ENCODE data around the gene LAYN.
A peak's percentile ranks its signal among the peaks of the same experiment; 100 is the strongest.

Gene LAYN

DNA sequence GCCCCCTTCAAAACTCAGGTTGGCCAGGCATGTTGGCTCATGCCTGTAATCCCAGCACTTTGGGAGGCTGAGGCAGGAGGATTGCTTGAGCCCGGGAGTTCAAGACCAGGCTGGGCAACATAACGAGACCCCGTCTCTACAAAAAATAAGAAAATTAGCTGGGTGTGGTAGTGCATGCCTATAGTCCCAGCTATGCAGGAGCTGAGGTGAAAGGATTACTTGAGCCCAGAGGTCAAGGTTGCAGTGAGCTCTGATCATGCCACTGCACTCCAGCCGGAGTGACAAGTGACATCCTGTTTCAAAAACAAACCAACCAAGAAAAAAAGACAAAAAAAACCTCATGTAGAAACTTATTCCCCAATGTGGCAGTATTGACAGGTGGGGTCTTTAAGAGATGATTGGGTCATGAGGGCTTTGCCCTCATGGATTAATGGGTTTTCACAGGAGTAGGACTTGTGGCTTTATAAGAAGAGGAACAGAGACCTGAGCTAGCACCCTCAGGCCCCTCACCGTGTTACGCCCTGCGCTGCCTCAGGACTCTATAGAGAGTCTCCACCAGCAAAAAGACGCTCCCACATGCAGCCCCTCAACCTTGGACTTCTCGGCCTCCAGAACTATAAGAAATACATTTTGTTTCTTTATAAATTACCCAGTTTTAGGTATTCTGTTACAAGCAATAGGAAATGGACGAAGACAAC lies 22.3 kb downstream of the LAYN start:
- Histone ChIP-seq H3K9me2 (replicated peaks; ENCODE audit: control insufficient read depth, low read length) (no peaks in the 10 kb centered on the region), H3K4me1 (ENCODE audit: control insufficient read depth, low read length) (no peaks in the 10 kb centered on the region), H3K79me2 (ENCODE audit: control insufficient read depth, low read length) (no peaks in the 10 kb centered on the region), H3K36me3 (ENCODE audit: control insufficient read depth, low read length) (no peaks in the 10 kb centered on the region), H3K27me3 (ENCODE audit: control insufficient read depth, low read length) (no peaks in the 10 kb centered on the region), H3K4me3 (ENCODE audit: low read length) (no peak overlapping the region), H3K9me3 (ENCODE audit: control insufficient read depth, insufficient read depth, low read length) (no peaks in the 10 kb centered on the region), H4K20me1 (ENCODE audit: control insufficient read depth, insufficient read depth, low read depth, low read length) (no peaks in the 10 kb centered on the region), H3F3A (ENCODE audit: control insufficient read depth, insufficient read depth) (no peaks in the 10 kb centered on the region), H3K27ac (ENCODE audit: low read depth, low read length) (no peak overlapping the region), H3K4me2 (ENCODE audit: low read length) (no peak overlapping the region)
- TF ChIP-seq CTCF (IDR thresholded peaks at IDR 0.05; ENCODE audit: low read depth, low read length, poor library complexity, severe bottlenecking) (no peak), EZH2phosphoT487 (IDR thresholded peaks at IDR 0.05; ENCODE audit: borderline replicate concordance, low read length) (no peak)

- no peaks in the 10 kb centered on the region for H3K27me3 ChIP-seq (ENCODE audit: control insufficient read depth, low read length)
- no peaks in the 10 kb centered on the region for H3K79me2 ChIP-seq (ENCODE audit: control insufficient read depth, low read length)
- no peaks in the 10 kb centered on the region for H3K9me2 ChIP-seq (replicated peaks; ENCODE audit: control insufficient read depth, low read length)
- no peaks in the 10 kb centered on the region for H3K4me1 ChIP-seq (ENCODE audit: control insufficient read depth, low read length)
- H4K20me1 ChIP-seq (ENCODE audit: control insufficient read depth, insufficient read depth, low read depth, low read length): no peaks in the 10 kb centered on the region
- no peaks in the 10 kb centered on the region for H3F3A ChIP-seq (ENCODE audit: control insufficient read depth, insufficient read depth)
- TF ChIP-seq EZH2phosphoT487 (IDR thresholded peaks at IDR 0.05; ENCODE audit: borderline replicate concordance, low read length) (no peak), CTCF (IDR thresholded peaks at IDR 0.05; ENCODE audit: low read depth, low read length, poor library complexity, severe bottlenecking) (peak; percentile 74)
- H3K4me2 ChIP-seq (ENCODE audit: low read length): no peak overlapping the region
- H3K36me3 ChIP-seq (ENCODE audit: control insufficient read depth, low read length): no peaks in the 10 kb centered on the region
- H3K9me3 ChIP-seq (ENCODE audit: control insufficient read depth, insufficient read depth, low read length): no peaks in the 10 kb centered on the region
- H3K27ac ChIP-seq (ENCODE audit: low read depth, low read length): no peak overlapping the region
- no peak overlapping the region for H3K4me3 ChIP-seq (ENCODE audit: low read length)
Observed at GRCh38 chr11:111565114-111565720, 24.7 kb downstream of the LAYN start.

- no peaks in the 10 kb centered on the region for H3K4me1 ChIP-seq (ENCODE audit: control insufficient read depth, low read length)
- H3K4me2 ChIP-seq (ENCODE audit: low read length): no peak overlapping the region
- H3K9me3 ChIP-seq (ENCODE audit: control insufficient read depth, insufficient read depth, low read length): no peaks in the 10 kb centered on the region
- TF ChIP-seq CTCF (IDR thresholded peaks at IDR 0.05; ENCODE audit: low read depth, low read length, poor library complexity, severe bottlenecking) (no peak), EZH2phosphoT487 (IDR thresholded peaks at IDR 0.05; ENCODE audit: borderline replicate concordance, low read length) (no peak)
- H3K27ac ChIP-seq (ENCODE audit: low read depth, low read length): no peak overlapping the region
- H3K79me2 ChIP-seq (ENCODE audit: control insufficient read depth, low read length): no peaks in the 10 kb centered on the region
- H3K36me3 ChIP-seq (ENCODE audit: control insufficient read depth, low read length): no peaks in the 10 kb centered on the region
- no peaks in the 10 kb centered on the region for H3K9me2 ChIP-seq (replicated peaks; ENCODE audit: control insufficient read depth, low read length)
- no peaks in the 10 kb centered on the region for H4K20me1 ChIP-seq (ENCODE audit: control insufficient read depth, insufficient read depth, low read depth, low read length)
- H3F3A ChIP-seq (ENCODE audit: control insufficient read depth, insufficient read depth): no peaks in the 10 kb centered on the region
- no peaks in the 10 kb centered on the region for H3K27me3 ChIP-seq (ENCODE audit: control insufficient read depth, low read length)
- no peak overlapping the region for H3K4me3 ChIP-seq (ENCODE audit: low read length)
Observed at GRCh38 chr11:111566324-111566723, 25.8 kb downstream of the LAYN start.
